Measurements from ENCODE around the gene ABHD17A. TPM values are rescaled to one million over a fixed set of nuclear protein-coding genes. Genes with fewer than 3 reads are reported as not detected.
A peak's percentile ranks its signal among the peaks of the same experiment; 100 is the strongest.

The ABHD17A gene
- total and polyA plus RNA-seq, 9 of the 15 experiments (the other 6 are each of a cell fraction or from before 2014, with no cell fraction given), result 0.04 to 135 (median 21.8) TPM; not detected in 1

DNA sequence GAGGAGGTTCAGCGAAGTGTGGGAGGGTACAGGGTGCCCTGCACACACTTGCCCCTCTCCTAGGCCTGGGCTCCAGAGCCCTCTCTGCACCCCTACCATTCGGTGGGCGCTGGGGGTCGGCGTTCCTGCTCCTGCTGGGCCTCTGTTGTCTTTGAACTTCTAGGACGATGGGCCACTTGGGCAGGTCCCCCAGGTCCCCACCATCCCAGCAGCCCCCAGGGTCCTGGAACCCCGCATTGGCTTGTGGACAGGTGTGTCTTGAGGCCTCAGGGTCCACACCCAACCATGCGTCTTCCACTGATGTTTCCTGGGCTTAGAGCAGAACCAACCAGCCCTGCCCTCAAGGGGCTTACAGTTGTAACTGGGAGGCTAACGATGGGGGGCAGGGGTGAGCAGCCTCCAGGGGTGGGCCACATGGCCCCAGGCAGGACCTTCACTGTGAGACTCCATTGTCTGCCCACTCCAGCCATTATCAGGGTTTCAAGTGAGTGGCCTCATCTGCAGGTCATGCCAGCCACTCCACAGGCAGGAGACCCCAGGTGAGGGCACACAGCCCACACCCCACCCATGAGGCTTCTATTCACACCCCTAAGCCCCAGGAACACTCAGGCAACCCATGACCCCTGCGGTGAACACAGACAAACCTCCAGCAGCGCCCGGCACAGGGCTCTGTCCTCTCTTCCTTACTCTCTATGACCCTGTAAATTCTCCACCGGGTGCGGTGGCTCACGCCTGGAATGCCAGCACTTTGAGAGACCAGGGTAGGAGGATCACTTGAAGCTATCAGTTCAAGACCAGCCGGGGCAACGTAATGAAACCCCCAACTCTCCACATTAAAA is 19.9 kb downstream of the ABHD17A start:
- WGBS (ENCODE audit: insufficient coverage, low coverage, missing lambda C conversion rate), result 90% methylated on average over 14 of the region's 17 CpGs
- TF ChIP-seq ZNF316 (IDR thresholded peaks at IDR 0.05), result peak; percentile 96
- TF ChIP-seq, protein P1, sequence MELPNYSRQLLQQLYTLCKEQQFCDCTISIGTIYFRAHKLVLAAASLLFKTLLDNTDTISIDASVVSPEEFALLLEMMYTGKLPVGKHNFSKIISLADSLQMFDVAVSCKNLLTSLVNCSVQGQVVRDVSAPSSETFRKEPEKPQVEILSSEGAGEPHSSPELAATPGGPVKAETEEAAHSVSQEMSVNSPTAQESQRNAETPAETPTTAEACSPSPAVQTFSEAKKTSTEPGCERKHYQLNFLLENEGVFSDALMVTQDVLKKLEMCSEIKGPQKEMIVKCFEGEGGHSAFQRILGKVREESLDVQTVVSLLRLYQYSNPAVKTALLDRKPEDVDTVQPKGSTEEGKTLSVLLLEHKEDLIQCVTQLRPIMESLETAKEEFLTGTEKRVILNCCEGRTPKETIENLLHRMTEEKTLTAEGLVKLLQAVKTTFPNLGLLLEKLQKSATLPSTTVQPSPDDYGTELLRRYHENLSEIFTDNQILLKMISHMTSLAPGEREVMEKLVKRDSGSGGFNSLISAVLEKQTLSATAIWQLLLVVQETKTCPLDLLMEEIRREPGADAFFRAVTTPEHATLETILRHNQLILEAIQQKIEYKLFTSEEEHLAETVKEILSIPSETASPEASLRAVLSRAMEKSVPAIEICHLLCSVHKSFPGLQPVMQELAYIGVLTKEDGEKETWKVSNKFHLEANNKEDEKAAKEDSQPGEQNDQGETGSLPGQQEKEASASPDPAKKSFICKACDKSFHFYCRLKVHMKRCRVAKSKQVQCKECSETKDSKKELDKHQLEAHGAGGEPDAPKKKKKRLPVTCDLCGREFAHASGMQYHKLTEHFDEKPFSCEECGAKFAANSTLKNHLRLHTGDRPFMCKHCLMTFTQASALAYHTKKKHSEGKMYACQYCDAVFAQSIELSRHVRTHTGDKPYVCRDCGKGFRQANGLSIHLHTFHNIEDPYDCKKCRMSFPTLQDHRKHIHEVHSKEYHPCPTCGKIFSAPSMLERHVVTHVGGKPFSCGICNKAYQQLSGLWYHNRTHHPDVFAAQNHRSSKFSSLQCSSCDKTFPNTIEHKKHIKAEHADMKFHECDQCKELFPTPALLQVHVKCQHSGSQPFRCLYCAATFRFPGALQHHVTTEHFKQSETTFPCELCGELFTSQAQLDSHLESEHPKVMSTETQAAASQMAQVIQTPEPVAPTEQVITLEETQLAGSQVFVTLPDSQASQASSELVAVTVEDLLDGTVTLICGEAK (IDR thresholded peaks at IDR 0.05), result no peak
- TF ChIP-seq, protein P1 (CRISPR knock-in tag; IDR thresholded peaks at IDR 0.05), result no peak
- peak; percentile 91 for TF ChIP-seq TRIM28 (IDR thresholded peaks at IDR 0.05)
- TF ChIP-seq, protein P2, sequence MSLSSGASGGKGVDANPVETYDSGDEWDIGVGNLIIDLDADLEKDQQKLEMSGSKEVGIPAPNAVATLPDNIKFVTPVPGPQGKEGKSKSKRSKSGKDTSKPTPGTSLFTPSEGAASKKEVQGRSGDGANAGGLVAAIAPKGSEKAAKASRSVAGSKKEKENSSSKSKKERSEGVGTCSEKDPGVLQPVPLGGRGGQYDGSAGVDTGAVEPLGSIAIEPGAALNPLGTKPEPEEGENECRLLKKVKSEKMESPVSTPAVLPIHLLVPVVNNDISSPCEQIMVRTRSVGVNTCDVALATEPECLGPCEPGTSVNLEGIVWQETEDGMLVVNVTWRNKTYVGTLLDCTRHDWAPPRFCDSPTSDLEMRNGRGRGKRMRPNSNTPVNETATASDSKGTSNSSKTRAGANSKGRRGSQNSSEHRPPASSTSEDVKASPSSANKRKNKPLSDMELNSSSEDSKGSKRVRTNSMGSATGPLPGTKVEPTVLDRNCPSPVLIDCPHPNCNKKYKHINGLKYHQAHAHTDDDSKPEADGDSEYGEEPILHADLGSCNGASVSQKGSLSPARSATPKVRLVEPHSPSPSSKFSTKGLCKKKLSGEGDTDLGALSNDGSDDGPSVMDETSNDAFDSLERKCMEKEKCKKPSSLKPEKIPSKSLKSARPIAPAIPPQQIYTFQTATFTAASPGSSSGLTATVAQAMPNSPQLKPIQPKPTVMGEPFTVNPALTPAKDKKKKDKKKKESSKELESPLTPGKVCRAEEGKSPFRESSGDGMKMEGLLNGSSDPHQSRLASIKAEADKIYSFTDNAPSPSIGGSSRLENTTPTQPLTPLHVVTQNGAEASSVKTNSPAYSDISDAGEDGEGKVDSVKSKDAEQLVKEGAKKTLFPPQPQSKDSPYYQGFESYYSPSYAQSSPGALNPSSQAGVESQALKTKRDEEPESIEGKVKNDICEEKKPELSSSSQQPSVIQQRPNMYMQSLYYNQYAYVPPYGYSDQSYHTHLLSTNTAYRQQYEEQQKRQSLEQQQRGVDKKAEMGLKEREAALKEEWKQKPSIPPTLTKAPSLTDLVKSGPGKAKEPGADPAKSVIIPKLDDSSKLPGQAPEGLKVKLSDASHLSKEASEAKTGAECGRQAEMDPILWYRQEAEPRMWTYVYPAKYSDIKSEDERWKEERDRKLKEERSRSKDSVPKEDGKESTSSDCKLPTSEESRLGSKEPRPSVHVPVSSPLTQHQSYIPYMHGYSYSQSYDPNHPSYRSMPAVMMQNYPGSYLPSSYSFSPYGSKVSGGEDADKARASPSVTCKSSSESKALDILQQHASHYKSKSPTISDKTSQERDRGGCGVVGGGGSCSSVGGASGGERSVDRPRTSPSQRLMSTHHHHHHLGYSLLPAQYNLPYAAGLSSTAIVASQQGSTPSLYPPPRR (CRISPR knock-in tag; IDR thresholded peaks at IDR 0.05; ENCODE audit: borderline replicate concordance), result 0 out of 2 replicates have a peak, but pooled peaks have one; percentile 15
- 0 out of 2 replicates have a peak, but pooled peaks have one; percentile 18 for TF ChIP-seq ZBTB17 (CRISPR knock-in tag; IDR thresholded peaks at IDR 0.05)
- TF ChIP-seq DNMT1 (IDR thresholded peaks at IDR 0.05), result no peak

More for the DNA sequence above, 19.9 kb downstream of the ABHD17A start:
- Histone ChIP-seq H3K36me3 (ENCODE audit: control insufficient read depth, insufficient read depth, low read length) (peaks cover 4% of the 10 kb centered on the region; the same call in 1 of the 3 replicates), H3K4me2 (ENCODE audit: insufficient read depth, low read length) (peak overlapping the region; percentile 83), H3K9me3 (replicated peaks; ENCODE audit: control insufficient read depth, insufficient read depth, low read depth, low read length) (no peaks in the 10 kb centered on the region), H2AFZ (ENCODE audit: low read depth, low read length) (peak overlapping the region; percentile 92; the same call in 1 of the 2 replicates), H3K4me1 (replicated peaks in 1 of 2; ENCODE audit: control insufficient read depth in 2 of 2, insufficient read depth in 2 of 2, low read length in 2 of 2) (peaks cover 26 to 68% of the 10 kb centered on the region in 2 experiments), H4K20me1 (replicated peaks; ENCODE audit: control insufficient read depth, insufficient read depth, low read length) (peaks cover 13% of the 10 kb centered on the region; the same call in 1 of the 2 replicates), H3K27ac (ENCODE audit: extremely low read depth, low read depth, low read length) (peak overlapping the region; percentile 99), H3K9me1 (ENCODE audit: control insufficient read depth, insufficient read depth, low read length) (peaks cover 2% of the 10 kb centered on the region), H3K79me2 (ENCODE audit: control insufficient read depth, insufficient read depth, low read length) (peaks cover 48% of the 10 kb centered on the region), H3K27me3 (ENCODE audit: control insufficient read depth in 2 of 2, insufficient read depth in 2 of 2, low read length in 2 of 2) (no peaks in the 10 kb centered on the region), H3K9ac (ENCODE audit: insufficient read depth in 1 of 2, low read depth in 2 of 2, low read length in 2 of 2) (peak overlapping the region; percentile 94 to 97; a peak in 3 of 4 replicates), H3K4me3 (peak overlapping the region; percentile 75)
- in situ Hi-C loops (cut with MboI) (no loop called here), intact Hi-C loops (cut with micrococcal nuclease) (no loop called here)
- BruUV-seq (replicated peaks), result no TSS peak
- ChIA-PET POLR2A (interaction anchor here (0.6 to 3.5 kb wide), 7 partner anchors 10 to 920 kb away, joined by 3 to 24 read pairs (median 3); partner anchors contain the start of genes ABHD17A and THOP1), CTCF (ENCODE audit: low intra/inter-chr PET ratio) (no interaction called here)
- no peak for DNase-seq (ENCODE audit: extremely low read depth in 1 of 4, low spot score in 3 of 4)
- no peak for FAIRE-seq
- no peak for ATAC-seq

All from K562 (cell line).